HK-2 (cell line): Measurements from ENCODE around the gene BRD7.

Source experiments
- DNase-seq: peaks from one replicate; pipeline ENCODE4 v3.0.0-alpha.2; 2018; ENCODE audit not compliant: unreplicated experiment

The BRD7 gene

DNA sequence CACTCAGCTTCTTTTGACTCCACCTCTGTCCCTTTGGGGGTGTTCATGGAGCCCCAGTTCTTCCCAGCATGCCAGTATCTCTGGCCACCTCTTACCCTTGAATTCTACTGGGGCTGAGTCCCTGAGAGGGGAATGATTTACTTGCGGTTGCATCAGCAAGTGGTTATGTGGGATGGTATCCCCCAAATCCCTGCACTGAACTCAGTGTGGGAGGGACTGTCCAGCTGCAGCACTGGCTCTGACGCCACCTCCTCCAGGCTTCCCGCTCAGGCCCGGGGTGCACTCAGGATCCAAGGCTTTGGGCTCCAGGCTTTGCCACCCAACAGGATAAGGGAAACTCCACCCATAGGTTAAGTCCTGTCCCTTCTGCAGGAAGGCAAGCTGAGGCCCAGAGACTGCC is 21.1 kb upstream of the BRD7 start:
- DNase-seq, result no peak

DNA sequence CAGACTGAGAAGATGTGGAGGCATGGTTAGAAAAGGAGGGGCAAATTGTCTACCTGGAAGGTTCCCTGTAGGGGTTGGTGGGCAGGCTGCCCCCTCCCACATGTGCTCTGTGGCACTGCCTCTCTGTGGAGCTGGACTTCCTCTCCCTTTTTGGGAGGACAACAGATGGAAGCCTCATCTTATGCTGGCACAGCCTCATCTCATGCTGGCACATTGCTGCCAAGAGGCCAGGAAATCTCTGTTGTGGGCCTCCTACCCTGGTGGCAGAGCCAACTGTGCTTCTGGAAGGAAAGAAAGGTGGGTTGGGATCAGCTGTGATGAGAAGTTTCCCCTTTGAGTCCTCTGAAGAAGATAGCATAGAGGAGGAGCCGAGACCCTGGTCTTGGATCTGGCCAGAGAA is 19.7 kb upstream of the BRD7 start:
- no peak for DNase-seq

DNA sequence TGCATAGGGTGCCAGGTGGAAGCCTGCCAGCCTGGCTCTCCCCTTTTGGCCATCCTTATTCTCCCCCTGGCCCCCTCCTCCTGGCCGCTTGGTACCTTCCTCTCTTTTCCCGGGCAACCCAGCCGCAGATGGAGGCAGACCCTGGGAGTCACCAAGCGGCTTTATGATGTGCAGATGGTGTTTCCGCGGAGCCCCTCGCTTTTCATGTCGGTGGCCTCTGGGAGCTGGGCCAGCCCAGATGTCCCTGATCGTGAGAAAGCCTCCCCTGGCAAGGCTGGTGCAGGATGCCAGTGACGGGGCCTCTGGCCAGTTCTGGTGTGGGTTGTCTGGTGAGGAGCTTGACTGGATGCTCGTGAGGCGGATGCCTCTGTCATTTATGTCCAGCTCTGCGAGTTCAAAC is 18.0 kb upstream of the BRD7 start:
- DNase-seq, result no peak

DNA sequence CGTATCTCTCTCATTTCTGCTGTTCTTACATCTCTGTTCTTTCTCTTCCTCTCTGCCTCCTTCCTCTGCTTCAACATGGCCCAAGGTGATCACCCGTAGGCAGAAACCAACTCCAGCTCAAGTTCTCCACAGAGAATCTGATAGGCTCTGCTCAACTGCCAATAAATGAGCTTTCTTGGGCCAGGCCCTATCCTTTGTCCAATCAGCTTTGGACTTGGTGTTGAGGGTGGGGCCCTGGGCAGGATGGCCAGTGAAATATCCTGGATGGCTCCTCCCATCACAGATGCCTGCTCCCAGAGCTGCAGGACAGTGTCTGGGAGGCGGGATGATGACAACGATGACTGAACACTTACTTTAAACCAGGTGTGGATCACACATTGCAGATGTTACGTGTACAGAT is 17.4 kb upstream of the BRD7 start:
- no peak for DNase-seq

DNA sequence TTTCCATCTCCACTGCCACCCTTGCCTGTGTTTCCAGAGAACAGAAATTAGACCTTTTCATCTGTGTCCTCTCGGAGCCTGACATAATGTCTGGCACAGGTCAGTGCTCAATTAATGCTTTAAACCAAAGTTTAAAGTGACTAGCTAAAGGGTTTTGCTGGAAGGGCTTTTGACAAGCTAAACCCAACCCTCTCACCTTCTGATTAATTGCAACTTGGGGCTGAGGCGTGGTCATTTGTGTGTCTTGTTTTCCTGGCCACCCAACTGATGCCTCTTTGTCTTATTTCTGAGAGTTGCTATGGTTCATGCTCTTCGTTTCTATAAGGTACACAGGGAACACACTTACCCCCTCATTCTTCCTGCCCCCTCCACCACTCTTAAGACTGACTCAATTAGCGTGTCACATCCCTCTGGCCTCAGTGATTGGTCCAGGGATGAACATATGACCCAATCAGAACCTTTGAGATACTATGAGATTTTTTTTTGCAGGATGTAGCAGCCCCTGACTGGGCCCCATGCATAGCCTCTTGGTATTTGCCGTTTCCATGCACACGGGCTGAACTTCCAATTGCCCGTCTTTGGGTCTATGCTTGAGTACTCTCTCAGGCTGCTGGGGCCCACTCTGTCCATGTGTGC is 15.8 kb upstream of the BRD7 start:
- DNase-seq, result no peak

DNA sequence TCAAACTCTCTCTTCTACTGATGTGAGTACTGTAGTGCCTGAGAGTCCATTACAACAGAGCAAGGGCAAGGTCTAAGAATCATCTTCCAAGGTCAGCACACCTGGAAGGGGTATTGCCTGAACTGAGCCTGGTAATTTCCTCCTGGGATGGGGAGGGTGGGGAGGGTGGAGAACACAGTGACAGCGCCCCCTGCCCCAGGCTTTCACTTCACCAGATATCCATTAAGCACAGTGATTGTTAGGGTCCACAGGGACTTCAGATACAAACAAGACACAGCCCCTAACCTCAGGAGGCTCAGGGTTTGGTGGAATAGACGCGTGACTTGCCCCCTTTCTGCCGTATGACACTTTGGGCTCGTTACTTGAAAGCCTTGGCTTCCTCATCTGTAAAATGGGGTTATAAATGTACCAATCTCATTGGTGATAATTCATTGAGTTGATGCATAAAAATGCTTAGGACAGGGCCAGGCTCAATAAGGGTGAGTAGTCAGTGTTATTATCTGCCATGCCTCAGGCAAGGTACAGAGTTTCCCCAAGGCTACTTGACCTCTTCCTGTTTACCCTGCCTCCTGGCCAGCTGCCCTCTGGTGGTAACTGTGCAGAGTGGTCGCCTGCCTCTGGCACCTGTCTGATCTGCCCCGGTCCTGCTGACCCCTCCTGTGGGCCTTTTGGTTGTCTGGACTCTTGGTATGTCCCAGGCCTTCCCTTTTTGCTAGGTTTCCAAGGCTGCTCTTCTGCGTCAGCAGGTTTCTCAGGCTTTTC is 13.1 kb upstream of the BRD7 start:
- DNase-seq, result no peak

DNA sequence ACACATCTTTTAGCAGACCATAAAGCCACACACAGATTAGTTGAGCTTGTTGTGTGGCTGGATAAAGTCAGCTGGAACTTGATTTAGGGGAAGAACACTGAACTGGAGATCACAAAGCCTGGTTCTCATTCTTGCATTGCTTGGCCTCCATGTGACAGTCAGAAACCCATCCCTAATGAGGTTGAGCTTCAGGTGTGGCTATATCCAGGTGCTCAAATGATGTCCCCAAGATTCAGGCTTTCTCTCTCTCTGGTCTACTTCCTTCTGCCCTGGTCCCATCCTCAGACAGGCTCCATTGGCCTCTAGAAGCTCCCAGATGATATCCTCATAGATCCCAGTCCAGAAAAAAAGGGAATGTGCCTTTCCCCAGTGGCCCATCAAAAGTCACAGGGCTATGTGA is 9.6 kb upstream of the BRD7 start:
- no peak for DNase-seq

DNA sequence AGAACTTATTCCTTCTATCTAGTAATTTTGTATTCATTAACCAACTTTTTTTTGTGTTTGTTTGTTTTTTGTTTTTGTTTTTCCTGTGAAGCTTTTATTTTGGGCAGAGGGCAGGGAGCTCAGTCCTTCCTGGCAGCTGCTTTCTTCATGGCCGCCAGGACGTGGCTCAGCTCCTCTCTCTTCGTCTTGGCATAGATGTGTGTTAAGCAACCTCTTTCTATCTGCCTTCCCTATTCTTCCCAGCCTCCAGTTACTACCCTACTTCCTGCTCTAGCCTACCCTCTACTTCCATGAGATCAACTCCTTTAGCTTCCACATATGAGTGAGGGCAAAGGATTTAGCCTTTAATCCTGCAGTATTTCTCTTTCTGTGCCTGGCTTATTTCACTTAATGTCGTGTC is 8.2 kb upstream of the BRD7 start:
- no peak for DNase-seq

DNA sequence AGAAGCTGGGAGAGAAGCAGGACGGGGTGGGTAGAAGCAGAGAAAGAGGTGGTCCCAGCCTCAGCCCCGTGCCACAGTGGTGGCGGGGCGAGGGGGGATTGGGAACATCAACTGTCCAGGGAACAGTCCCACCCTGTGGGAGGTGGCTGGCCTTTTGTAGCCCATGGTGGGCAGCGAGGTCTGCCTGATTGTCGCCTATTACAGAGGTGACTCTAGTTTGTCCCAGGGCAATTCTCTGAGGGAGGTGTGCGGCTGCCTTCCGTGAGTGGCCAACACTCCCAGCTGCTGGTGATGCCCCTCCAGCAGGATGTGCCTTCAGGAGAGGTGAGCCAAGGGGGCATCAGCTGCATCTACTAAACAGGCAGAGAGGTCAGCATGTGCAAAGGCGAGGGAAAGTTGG is 5.0 kb upstream of the BRD7 start:
- DNase-seq, result no peak

DNA sequence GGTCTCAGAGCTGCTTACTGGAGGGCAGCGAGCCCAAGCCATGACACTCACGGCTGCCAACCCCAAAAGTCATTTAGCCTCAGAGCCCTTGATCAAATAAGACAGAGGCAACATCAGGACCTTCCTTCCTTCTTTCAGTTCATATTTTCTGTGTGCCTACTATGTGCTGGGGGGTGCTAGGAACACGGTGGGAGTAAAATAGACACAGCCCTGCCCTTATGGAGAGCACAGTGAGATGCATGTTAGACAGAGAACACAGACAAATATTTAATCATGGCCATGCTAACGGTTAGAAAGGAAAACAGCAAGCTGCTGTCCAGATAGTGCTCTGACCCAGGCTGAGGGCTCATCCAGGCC is 4.5 kb upstream of the BRD7 start:
- DNase-seq, result no peak

DNA sequence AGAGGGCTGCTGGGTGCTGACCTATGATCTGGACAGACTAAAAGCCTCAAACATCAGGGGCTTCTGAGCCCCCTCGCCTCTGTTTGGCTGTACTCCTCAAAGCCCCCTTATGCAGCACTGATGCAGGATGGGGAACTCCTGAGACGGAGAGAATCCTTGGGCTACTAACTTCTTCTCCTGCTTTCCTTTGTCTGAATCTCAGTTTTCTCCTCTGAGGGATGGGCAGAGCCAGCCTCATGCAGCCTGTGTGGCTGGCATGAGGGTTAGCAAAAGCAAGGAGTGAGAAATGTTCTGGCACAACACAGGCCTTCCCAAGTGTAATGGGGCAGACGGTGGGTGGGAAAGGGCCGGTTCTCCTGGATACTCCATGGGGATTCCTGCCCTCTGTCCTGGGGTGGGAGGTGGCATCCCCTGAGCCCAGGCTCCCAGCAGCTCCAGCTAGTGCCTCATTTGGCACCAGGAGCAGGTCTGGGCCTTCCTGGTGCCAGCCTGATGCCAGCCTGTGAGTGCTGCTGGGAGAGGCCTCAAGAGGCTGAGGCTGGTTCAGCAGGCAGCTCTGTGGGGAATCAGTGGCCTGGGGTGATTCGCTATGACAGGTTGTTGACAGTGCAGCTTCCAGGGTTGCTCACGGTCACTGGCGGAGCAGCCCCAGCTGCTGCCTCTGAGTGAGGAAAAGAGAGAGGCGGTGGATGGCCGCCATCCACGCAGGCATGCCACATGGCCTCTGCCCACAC is 4.0 kb upstream of the BRD7 start:
- peak; percentile 44 for DNase-seq

DNA sequence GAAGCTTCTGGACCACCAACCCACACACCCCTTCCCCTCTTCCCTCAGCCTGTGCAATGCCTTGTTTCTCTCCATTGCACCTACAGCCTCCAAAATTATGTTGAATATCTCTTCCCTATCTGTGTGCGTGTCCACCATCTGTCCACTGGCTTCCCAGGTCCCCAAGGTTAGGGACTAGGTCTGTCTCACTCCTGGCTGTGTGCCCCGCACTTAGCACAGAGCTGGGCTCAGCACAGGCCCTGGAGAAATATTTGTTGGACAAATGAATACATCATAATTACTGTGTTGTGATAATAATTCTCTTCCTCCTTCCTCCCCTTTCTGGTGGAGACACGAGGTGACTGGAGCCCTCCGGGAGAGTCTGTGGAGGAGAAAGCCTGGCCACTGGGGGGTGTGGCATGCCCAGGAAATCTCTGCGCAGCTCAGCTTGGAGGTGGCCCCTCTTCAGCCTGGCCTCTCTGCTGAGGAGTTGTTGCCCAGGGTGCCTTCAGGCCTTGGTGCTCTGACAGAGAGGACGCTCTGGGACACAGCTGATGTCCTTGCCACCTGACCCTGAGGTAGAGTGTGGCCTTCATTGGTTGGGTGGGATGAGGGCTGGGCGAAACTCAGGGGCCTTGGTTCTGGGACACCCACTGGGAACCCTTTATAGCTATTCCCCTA is 3.3 kb upstream of the BRD7 start:
- DNase-seq, result no peak

DNA sequence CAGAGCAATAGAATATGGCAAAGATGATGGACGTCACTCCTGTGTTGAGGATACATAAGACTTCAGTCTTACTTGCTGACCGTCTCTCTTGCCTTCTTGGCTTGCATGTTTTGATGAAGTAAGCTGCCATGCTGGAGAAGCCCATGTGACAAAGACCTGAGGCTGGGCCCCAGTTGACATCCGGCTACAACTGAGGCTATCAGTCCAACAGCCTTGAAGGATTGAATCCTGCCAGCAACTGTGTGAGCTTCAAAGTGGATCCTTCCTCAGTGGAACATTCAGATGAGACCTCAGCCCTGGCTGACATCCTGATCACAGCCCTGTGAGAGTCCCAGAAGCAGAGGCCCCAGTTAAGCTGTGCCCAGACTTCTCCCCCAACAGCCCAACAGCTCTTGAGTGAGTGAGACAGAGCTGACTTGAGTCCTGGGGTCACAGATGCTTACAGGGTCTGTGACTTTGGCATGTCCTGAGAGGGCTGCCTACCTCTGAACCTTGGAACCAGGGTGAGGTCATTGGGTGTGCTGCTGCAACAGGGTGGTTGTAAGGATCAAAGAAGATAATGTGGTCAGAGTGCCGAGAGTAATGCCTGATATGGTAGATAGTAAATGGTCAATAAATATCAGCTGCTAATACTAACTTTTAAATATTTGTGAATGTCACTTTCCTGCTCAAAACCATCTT is 2.4 kb upstream of the BRD7 start:
- no peak for DNase-seq

DNA sequence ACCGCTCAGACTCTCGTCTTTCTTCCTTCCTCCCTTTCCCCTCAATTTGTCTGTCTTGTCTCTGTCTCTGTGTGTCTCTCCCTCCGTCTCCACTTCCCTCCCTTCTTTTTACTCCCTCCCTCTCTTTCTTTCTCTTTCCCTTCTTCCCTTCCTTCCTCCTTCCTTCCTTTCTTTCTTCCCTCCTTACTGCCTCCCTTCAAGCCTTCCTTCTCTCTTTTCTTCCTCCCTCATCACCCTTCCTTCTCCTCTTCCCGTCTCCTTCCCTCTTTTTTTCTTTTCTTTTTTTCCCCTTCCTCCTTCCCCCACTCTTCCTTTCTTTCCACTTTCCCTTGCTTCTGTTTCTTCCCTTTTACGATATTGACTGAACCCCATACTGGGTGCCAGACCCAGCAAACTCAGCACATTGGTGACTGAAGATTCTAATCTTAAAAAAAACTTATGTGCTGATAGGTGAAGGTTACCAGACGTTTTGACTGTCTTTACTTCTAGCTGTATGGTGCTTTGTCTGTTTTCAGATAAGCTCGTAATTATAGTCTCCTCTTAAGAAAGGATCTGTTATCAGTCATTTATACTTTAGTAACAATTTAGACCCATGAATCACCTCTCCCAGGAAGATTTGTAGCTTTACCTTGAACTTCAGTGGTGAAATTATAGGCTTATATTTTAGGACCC is 481 bp upstream of the BRD7 start:
- no peak for DNase-seq

DNA sequence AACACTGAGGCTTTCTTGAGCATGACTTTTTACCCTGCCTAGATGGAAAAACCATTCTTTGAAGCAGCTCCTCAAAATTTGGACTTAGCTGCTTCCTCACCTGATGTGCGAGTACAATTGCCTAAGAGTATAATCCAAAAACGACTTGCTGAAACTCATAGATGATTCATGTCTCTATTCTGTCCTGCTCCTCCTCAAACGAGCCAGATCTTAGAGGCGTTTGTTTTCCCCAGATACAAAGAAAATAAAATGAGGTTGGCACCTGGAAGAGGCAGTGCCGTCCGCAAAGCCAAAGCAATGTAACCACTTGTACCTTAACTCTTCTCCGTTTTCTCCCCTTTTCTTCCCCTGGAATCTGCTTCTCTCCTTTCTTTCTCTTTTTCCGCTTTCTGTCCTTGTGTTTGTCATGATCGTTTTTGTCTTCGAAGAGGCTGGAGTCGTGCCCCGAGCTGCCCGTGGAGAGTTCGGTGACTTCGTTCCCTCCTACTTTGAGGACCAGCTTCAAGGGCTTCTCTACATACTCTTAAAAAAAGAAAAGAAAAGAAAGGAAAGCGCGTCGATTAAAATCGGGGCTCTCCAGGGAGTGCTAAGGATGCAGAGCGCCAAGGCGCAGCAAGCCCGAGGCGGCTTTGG is 895 bp downstream of the BRD7 start:
- DNase-seq, result peak; percentile 20

DNA sequence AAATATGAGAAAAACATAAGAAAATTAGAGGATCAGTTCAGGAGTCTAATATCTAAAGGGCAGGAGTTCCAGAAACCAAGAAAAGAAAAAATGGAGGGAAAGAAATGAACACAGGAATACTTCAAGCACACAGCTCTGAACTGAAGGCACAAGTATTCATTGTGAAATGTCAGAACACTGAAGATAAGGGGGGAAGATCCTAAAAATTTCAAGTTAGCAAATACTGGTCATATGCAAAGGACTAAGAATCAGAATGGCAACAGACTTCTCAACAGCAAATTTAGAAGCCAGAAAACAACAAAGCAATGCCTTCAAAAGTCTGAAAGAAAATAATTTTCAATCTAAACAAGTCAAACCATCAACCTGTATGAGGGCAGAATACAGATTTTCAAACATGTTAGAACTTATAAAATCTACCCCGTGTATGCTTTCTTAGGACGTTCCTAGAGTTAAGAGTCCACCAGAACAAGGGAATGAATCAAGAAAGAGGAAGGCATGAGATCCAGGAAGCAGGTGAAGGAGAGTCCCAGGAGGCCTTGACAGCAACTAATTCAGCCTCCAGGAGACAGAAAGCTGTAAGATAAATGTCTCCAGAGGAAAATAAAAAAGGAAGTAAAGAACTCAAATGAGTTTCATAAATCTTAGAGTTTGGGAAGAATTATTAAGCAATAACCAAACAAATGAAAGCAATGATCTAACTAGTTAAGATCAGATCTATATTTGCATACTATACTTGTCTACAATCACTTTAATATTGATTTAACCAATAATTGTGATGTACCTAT is 2.8 kb downstream of the BRD7 start:
- no peak for DNase-seq

DNA sequence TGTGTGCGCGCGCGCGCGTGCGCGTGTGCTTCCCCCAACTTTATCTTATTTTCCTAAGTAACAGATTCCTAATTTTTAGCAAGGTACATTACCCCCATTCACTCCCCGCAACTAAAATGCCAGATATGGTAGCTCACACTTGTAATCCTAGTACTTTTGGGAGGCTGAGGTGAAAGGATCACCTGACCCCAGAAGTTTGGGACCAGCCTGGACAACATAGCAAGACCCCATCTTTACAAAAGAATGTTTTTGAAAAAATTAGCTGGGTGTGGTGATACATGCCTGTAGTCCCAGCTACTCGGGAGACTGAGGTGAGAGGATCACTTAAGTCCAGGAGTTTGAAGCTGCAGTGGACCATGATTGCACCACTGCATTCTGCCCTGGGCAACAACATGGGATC is 5.1 kb downstream of the BRD7 start:
- no peak for DNase-seq

DNA sequence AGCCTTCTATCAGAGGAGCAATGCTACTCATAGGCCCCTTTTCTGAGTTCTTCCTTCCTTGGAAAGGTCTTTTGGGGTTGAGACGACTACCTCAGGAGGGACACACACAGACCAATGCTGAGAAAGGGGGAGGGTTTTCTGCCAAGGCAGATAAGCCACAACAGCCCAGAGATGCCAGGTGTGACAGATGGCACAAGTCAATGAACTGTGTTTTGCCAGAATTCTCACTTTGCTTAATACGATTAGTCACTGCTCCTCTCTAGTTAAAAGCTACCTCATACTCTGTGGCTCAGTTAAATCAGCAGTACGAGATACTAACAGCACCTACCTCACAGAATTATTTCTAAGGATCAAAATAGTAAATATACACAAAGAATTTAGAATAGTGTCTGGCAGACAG is 8.0 kb downstream of the BRD7 start:
- no peak for DNase-seq

DNA sequence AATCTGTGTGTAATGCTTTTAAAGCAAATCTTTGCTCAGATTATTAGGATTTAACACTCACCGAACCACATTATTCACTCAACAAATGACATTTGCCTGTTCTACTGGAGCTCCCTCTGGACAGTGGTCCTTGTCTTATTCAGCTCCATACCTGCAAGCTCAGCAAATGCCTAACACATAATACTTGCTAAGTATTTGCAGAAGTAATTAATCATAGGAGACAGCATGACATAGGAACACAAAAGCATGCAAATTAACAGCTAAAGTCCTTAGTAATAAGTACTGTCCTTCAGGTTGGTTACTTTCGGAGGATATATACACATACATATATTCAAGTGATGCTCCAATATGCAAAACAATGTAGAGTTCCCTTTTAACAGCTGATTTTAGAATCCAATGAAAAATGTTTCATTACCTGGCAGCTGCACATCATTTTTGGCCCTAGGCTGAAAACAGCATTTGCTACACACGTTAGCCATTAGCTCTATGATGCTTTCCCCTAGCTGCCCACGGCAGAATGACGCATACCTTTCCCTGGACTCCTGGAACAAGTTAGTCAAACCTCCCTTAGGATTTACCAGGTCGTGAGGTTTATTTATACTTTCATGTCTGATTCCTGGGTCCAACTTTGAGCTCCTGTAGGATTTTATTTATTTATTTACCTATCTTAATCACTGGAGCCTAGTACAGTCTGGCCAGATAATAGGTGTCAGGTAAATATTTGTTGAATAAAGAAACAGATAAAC is 8.6 kb downstream of the BRD7 start:
- no peak for DNase-seq

DNA sequence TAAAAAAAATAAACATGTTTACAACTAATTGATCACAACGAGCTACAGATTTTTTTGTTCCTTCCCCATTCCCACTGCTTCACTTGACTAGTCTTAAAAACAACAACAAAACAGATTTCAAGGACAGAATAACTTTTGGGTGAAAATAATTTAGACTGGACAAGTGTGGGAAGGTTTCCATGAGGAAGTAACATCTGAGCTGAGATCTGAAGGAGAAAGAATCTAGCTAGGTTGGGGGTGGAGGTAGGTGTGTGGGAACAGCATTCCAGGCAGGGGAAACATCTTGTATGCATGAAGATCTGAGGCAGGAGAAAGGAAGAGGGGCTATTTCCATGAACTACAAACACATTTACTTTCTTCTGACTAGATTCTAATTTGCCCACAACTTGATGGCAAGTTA is 9.2 kb downstream of the BRD7 start:
- DNase-seq, result no peak
